H9 (cell line): ENCODE results near the gene IL1RAPL2. TPM values are rescaled to one million over a fixed set of nuclear protein-coding genes. Genes with fewer than 3 reads are reported as not detected.

Experiments used
- DNase-seq: peaks from one replicate; pipeline ENCODE4 v3.0.0-alpha.2; 2017
- H2AFZ ChIP-seq: one replicate; pipeline ENCODE4 v1.6.1; 2013; ENCODE audit warnings: mild to moderate bottlenecking, low read length, control low read depth, moderate library complexity
- H2AK5ac ChIP-seq: 2 replicates; pipeline ENCODE4 v1.6.1; 2013; ENCODE audit warnings: low read length, control low read depth, mixed read lengths; ENCODE audit not compliant: insufficient read length
- H2BK120ac ChIP-seq: one replicate; pipeline ENCODE4 v1.6.1; 2013; ENCODE audit warnings: low read depth, mild to moderate bottlenecking, low read length, control low read depth, inconsistent platforms; ENCODE audit not compliant: poor library complexity, severe bottlenecking
- H2BK12ac ChIP-seq: 2 replicates; pipeline ENCODE4 v1.6.1; 2013; ENCODE audit warnings: low read length, control low read depth, mixed read lengths, low read depth; ENCODE audit not compliant: insufficient read length
- H2BK15ac ChIP-seq: 2 replicates; pipeline ENCODE4 v1.6.1; 2013; ENCODE audit warnings: low read depth, low read length, control low read depth
- H2BK20ac ChIP-seq: one replicate; pipeline ENCODE4 v1.6.1; 2013; ENCODE audit warnings: low read depth, mild to moderate bottlenecking, low read length, control low read depth, inconsistent platforms; ENCODE audit not compliant: poor library complexity, severe bottlenecking
- H2BK5ac ChIP-seq: 2 replicates; pipeline ENCODE4 v1.6.1; 2013; ENCODE audit warnings: low read length, control low read depth, mixed read lengths; ENCODE audit not compliant: insufficient read length
- H3K14ac ChIP-seq: 2 replicates; pipeline ENCODE4 v1.6.1; 2013; ENCODE audit warnings: low read length, control low read depth; ENCODE audit not compliant: insufficient read depth
- H3K18ac ChIP-seq: 2 replicates; pipeline ENCODE4 v1.6.1; 2013; ENCODE audit warnings: low read depth, mild to moderate bottlenecking, mixed read lengths, low read length, control low read depth; ENCODE audit not compliant: insufficient read length
- H3K23ac ChIP-seq: 2 replicates; pipeline ENCODE4 v1.6.1; 2013; ENCODE audit warnings: low read length, control low read depth, mixed read lengths, low read depth; ENCODE audit not compliant: insufficient read length
- H3K23me2 ChIP-seq: 2 replicates; pipeline ENCODE4 v1.6.1; 2013; ENCODE audit warnings: low read depth, mild to moderate bottlenecking, mixed read lengths, low read length, control low read depth; ENCODE audit not compliant: insufficient read length, poor library complexity, severe bottlenecking
- H3K27ac ChIP-seq: 2 replicates; pipeline ENCODE4 v1.5.1; 2013; ENCODE audit warnings: low read length, control low read depth, mixed read lengths, low read depth; ENCODE audit not compliant: insufficient read length
- H3K27me3 ChIP-seq: 2 replicates; pipeline ENCODE4 v1.6.1; 2013; ENCODE audit warnings: low read length, control low read depth, inconsistent platforms; ENCODE audit not compliant: insufficient read depth
- H3K4ac ChIP-seq: 2 replicates; pipeline ENCODE4 v1.6.1; 2013; ENCODE audit warnings: low read depth, mild to moderate bottlenecking, control low read depth, inconsistent platforms, low read length, moderate library complexity
- H3K4me1 ChIP-seq: 2 replicates; pipeline ENCODE4 v1.6.1; 2013; ENCODE audit warnings: low read length, control low read depth, inconsistent platforms; ENCODE audit not compliant: insufficient read depth
- H3K4me2 ChIP-seq: 2 replicates; pipeline ENCODE4 v1.6.1; 2013; ENCODE audit warnings: low read length, control low read depth, mixed read lengths; ENCODE audit not compliant: insufficient read length, insufficient read depth
- H3K56ac ChIP-seq: 2 replicates; pipeline ENCODE4 v1.6.1; 2013; ENCODE audit warnings: low read depth, mild to moderate bottlenecking, mixed read lengths, low read length, control low read depth; ENCODE audit not compliant: insufficient read length
- H3K79me1 ChIP-seq: 2 replicates; pipeline ENCODE4 v1.6.1; 2013; ENCODE audit warnings: low read depth, mild to moderate bottlenecking, moderate library complexity, low read length, control low read depth, inconsistent platforms; ENCODE audit not compliant: insufficient read depth, poor library complexity, severe bottlenecking
- H3K79me2 ChIP-seq: 2 replicates; pipeline ENCODE4 v1.6.1; 2013; ENCODE audit warnings: low read length, control low read depth, inconsistent platforms; ENCODE audit not compliant: insufficient read depth
- H3K9ac ChIP-seq: 2 replicates; pipeline ENCODE4 v1.6.1; 2013; ENCODE audit warnings: low read length, control low read depth, mixed read lengths; ENCODE audit not compliant: insufficient read length; ENCODE audit errors: extremely low read depth
- H3K9me3 ChIP-seq: one replicate; pipeline ENCODE4 v1.6.1; 2013; ENCODE audit warnings: low read depth, low read length, inconsistent platforms; ENCODE audit not compliant: control insufficient read depth
- H3T11ph ChIP-seq: one replicate; pipeline ENCODE4 v1.6.1; 2013; ENCODE audit warnings: mild to moderate bottlenecking, low read length, control low read depth, inconsistent platforms
- H4K20me1 ChIP-seq: one replicate; pipeline ENCODE4 v1.6.1; 2013; ENCODE audit not compliant: control insufficient read depth, insufficient read length, insufficient read depth
- H4K5ac ChIP-seq: 2 replicates; pipeline ENCODE4 v1.6.1; 2013; ENCODE audit warnings: low read depth, mild to moderate bottlenecking, mixed read lengths, low read length, control low read depth; ENCODE audit not compliant: insufficient read length
- H4K8ac ChIP-seq: replicated peaks from 2 replicates; pipeline ENCODE4 v1.6.1; 2013; ENCODE audit warnings: low read length, control low read depth, mixed read lengths, low read depth; ENCODE audit not compliant: insufficient read length
- H4K91ac ChIP-seq: 2 replicates; pipeline ENCODE4 v1.6.1; 2013; ENCODE audit warnings: low read depth, mild to moderate bottlenecking, moderate library complexity, mixed read lengths, low read length, control low read depth; ENCODE audit not compliant: insufficient read length
- H3K27ac Mint-ChIP-seq, 3 experiments: 2 replicates in 2 of 3; 3 replicates in 1 of 3; pipeline ENCODE4 v1.8.0; 2020 to 2021; ENCODE audit warnings: mixed read lengths in 3 of 3, mild to moderate bottlenecking in 1 of 3, moderate library complexity in 1 of 3
- H3K27me3 Mint-ChIP-seq: 2 replicates; pipeline ENCODE4 v1.8.0; 2021; ENCODE audit warnings: low read depth, mild to moderate bottlenecking, moderate library complexity, mixed read lengths
- H3K36me3 Mint-ChIP-seq, 3 experiments: 2 replicates in 2 of 3; 3 replicates in 1 of 3; pipeline ENCODE4 v1.8.0; 2020 to 2021; ENCODE audit warnings: low read depth in 3 of 3, mixed read lengths in 3 of 3; ENCODE audit not compliant: insufficient read depth in 1 of 3
- H3K4me1 Mint-ChIP-seq, 2 experiments: 2 replicates each; pipeline ENCODE4 v1.8.0; 2020; ENCODE audit warnings: mixed read lengths in 2 of 2
- H3K4me3 Mint-ChIP-seq, 2 experiments: 2 replicates in 1 of 2; 3 replicates in 1 of 2; pipeline ENCODE4 v1.8.0; 2020 to 2021; ENCODE audit warnings: mild to moderate bottlenecking in 2 of 2, mixed read lengths in 2 of 2, moderate library complexity in 1 of 2
- H3K9me3 Mint-ChIP-seq, 2 experiments: 2 replicates in 1 of 2; 3 replicates in 1 of 2; pipeline ENCODE4 v1.8.0; 2020; ENCODE audit warnings: mild to moderate bottlenecking in 2 of 2, mixed read lengths in 2 of 2, moderate library complexity in 1 of 2
- CTCF ChIP-seq: fragments of 200-600 bp; sonication (generic); conservative IDR thresholded peaks from 3 replicates; pipeline ENCODE4 v1.8.0; 2021; ENCODE audit warnings: antibody characterized with exemption, mild to moderate bottlenecking
- WGBS: extraction: QIAGEN DNeasy Blood & Tissue Kit; methylation state at CpG from one replicate; pipeline ENCODE4 v1.1.7; 2013; ENCODE audit warnings: missing lambda C conversion rate, low lambda C conversion rate, mixed read lengths; ENCODE audit not compliant: insufficient read length; ENCODE audit errors: extremely low coverage; 5-methylcytosine and 5-hydroxymethylcytosine counted together
- total RNA-seq: library from RNA; stranded (reverse); gene quantifications from 2 replicates; pipeline ENCODE4 v1.2.1, GENCODE V29; 2021

IL1RAPL2 gene
- total RNA-seq, 1 experiment from 2014 or later = not detected

GRCh38 chrX:104566681-104567501, 892 bp downstream of the IL1RAPL2 start:
- Mint-ChIP-seq H3K4me1 (peaks cover 0 to 7% of the 10 kb centered on the region in 2 experiments; a peak in 2 of 4 replicates), H3K36me3 (no peaks in the 10 kb centered on the region; a peak in 1 of 7 replicates), H3K27ac (no peak overlapping the region), H3K9me3 (peaks cover 0 to 65% of the 10 kb centered on the region in 2 experiments; a peak in 4 of 5 replicates), H3K27me3 (peaks cover 70% of the 10 kb centered on the region), H3K4me3 (peak overlapping the region; percentile 68 to 91)
- Histone ChIP-seq H3K27ac (no peak overlapping the region), H3K9me3 (no peaks in the 10 kb centered on the region), H2BK20ac (no peak overlapping the region), H2AK5ac (no peak overlapping the region), H3K23me2 (peaks cover 16% of the 10 kb centered on the region), H3K4me1 (no peaks in the 10 kb centered on the region), H4K20me1 (no peaks in the 10 kb centered on the region), H4K8ac (no peak overlapping the region), H3K14ac (no peak overlapping the region), H3K23ac (no peak overlapping the region), H3K9ac (peak overlapping the region; percentile 48), H3K4ac (no peak overlapping the region), H2BK5ac (no peak overlapping the region), H2BK120ac (no peak overlapping the region), H3K79me1 (no peaks in the 10 kb centered on the region), H3K18ac (no peak overlapping the region), H4K5ac (no peak overlapping the region), H3T11ph (no peak overlapping the region), H2AFZ (no peak overlapping the region), H3K79me2 (no peaks in the 10 kb centered on the region), H3K27me3 (peaks cover 33% of the 10 kb centered on the region), H4K91ac (no peak overlapping the region), H2BK15ac (no peak overlapping the region), H3K56ac (no peak overlapping the region), H2BK12ac (no peak overlapping the region), H3K4me2 (peak overlapping the region; percentile 99)
- no peak for TF ChIP-seq CTCF
- DNase-seq = peak; percentile 32
- WGBS = no CpG with 5 or more reads among the region's 46 CpGs
